Astrocyte of the cerebellum (primary cell): ENCODE data around the gene SQOR.

Experiments
- DNase-seq: peaks from one replicate; pipeline ENCODE4 v3.0.0-alpha.2; 2011; ENCODE audit warnings: low read depth
- H3K4me3 ChIP-seq: 2 replicates; pipeline ENCODE4 v1.5.1; 2011; ENCODE audit warnings: mild to moderate bottlenecking, low read depth, low read length, moderate library complexity
- in situ Hi-C: cut with HindIII; loops from 2 replicates; pipeline ENCODE4 v1.10.0; 2017; ENCODE audit warnings: low sequenced_read_pairs
- TF ChIP-seq, protein P1 (sequence below): IDR thresholded peaks from 2 replicates; pipeline ENCODE4 v1.5.1; 2012; ENCODE audit warnings: low read length, low read depth, moderate library complexity, mild to moderate bottlenecking; ENCODE audit errors: missing control alignments

The SQOR gene

DNA sequence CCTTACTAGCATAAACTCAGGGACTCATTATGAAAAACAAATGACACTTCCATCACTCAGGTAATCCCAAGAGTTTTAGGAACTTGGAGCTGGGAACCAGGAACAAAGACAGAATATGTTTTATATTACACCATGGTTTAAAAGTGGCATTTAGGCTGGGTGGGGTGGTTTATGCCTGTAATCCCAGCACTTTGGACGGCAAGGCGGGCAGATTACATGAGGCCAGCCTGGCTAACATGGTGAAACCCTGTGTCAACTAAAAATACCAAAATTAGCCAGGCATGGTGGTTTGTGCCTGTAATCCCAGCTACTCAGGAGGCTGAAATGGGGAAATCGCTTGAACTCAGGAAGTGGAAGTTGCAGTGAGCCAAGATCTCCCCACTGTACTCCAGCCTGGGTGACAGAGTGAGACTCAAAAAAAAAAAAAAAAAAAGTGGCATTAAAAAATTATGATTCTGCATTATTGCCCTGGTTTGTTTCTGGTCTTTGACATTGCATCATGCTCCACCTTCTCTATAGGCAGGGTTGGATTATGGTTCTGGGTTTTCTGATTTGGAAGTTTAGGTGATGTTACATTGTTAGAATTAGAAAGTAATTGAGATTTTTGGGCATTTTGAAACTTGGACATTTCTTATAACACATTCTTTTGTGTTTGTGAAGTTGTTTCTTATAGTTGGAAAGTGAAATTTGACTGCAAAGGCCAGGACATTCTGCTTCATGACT lies 19.0 kb downstream of the SQOR start:
- TF ChIP-seq, protein P1, sequence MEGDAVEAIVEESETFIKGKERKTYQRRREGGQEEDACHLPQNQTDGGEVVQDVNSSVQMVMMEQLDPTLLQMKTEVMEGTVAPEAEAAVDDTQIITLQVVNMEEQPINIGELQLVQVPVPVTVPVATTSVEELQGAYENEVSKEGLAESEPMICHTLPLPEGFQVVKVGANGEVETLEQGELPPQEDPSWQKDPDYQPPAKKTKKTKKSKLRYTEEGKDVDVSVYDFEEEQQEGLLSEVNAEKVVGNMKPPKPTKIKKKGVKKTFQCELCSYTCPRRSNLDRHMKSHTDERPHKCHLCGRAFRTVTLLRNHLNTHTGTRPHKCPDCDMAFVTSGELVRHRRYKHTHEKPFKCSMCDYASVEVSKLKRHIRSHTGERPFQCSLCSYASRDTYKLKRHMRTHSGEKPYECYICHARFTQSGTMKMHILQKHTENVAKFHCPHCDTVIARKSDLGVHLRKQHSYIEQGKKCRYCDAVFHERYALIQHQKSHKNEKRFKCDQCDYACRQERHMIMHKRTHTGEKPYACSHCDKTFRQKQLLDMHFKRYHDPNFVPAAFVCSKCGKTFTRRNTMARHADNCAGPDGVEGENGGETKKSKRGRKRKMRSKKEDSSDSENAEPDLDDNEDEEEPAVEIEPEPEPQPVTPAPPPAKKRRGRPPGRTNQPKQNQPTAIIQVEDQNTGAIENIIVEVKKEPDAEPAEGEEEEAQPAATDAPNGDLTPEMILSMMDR: no peak
- DNase-seq: no peak
- in situ Hi-C loops: no loop called here
- no peak overlapping the region for H3K4me3 ChIP-seq

DNA sequence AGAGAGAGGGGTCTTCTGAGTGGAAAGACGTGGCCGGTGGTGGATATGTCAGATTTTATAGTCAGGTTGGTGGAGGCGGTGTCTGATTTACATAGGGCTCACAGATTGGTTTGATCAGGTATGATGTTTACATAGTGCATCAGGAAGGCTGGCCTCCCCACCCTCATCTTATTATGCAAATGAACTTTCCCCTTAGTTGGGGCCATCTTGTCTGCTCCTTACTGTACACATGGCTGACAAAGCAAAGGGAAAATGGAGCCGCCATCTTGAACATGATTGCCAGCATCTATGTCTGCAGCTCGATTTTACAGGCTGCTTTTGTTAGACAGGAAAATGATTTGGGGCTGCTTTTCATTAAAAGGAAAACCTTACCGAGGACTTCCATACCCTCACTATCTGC lies 19.9 kb downstream of the SQOR start:
- no peak for DNase-seq
- H3K4me3 ChIP-seq: no peak overlapping the region
- in situ Hi-C loops: no loop called here
- TF ChIP-seq, protein P1: no peak

DNA sequence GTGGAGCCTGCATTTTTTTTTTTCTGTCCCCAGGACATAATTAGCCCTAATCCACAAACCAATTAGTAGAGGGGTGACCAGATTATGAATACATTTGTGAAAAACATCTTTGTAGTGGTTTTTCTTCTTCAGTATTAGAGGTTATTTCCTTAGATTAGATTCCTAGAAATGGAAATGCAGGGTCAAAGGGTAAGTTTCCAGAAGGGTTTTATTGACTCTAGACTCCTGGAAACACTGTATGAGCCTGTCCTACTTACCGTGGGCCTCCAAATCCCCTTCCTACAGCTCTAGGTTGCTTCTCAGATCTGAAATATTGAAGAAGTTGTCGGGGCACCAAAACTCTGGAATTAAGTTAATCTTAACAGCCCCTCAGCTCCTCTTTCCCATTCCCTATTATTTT lies 22.4 kb downstream of the SQOR start:
- TF ChIP-seq, protein P1: no peak
- in situ Hi-C loops: no loop called here
- DNase-seq: no peak
- no peak overlapping the region for H3K4me3 ChIP-seq

DNA sequence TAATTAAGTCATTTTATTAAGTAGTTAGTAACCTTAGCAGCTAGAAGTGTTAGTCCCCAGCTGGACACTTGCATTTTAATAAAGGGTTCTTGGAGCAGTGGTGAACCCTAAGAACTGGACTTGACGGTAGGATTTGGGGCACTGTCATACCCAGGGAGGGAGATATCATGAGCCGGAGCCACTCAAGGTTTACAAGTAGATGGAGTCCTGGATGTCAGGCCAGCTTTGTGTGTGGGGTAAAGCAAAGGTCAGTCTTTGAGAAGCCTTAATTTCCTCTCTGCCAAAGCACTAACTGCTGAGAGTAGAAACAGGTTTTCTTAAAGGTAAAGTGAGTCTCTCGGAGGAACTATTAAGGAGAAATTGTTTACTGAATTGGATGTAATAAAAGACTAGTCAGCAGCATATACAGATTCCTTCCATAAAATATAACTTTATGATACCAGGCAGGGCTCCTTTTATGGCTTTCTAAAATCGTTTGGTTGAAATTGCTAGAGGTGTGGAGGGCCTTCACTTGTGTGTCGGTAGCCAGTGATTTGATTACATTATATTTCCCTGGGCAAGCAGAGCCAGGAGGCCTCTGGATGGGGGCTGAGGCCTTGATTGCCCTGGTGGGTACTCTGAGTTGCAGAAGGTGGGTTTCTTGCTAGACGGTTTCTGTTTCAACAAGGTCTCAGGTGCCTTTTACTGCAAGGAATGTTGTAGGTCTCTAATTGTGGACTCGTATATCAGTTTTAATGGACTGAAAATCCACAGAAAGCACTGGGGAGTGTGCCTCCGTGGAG lies 23.1 kb downstream of the SQOR start:
- DNase-seq: no peak
- H3K4me3 ChIP-seq: no peak overlapping the region
- in situ Hi-C loops: no loop called here
- TF ChIP-seq, protein P1: no peak

DNA sequence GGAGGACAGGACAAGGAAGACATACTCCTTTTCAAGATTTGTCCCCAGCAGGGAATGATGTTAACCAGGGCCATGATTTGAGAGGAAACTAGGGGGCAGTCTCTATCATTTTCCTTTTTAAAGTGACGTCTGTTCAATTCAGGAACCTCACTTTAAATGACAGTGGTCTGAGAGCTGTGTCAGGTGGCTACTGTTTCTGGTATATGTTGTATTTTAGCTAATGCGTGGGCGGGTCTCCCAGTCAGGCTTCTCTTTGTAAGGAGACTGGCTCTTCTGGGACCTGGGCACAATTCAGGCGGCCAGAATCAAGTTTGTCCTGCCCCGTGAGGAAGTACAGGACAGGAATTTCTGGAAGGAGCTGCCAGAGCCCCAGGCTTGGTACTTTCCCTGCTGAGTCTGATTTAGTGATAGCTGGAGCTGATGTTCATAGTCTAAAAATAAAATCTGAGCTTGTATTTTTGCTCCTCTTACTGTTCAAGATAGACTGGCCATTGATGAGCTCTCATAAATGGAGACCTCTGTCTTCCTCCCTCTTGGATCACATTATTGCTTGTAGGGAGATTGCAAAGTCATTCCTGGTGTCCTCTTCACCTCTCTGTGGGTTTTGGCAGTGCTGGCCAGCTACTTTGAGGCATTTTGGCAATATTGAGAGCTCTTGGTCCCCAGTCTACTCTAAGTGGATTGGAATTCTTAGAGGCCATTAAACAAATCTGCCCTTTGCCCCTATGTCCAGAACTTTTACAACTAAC lies 25.6 kb downstream of the SQOR start:
- TF ChIP-seq, protein P1: no peak
- H3K4me3 ChIP-seq: no peak overlapping the region
- in situ Hi-C loops: no loop called here
- DNase-seq: no peak

DNA sequence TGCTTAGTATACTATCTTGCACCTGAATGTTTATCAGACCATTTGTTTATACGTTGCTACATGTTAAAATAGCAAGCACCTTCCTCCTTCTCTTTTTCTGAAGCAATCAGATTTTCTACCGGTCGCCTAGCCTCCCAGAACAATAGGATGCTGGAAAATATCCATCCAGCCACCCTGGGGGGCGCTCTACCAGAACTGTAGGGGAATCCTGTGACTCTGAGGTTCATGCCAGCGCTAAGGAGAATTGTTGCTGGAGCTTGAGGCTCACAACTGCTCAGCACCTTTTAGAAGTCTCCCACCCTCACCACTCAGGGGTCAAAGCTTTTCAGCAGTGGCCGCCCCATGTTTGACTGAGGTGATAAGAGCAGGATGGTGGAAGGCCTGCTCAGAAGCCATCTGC lies 27.5 kb downstream of the SQOR start:
- in situ Hi-C loops: no loop called here
- no peak for DNase-seq
- no peak overlapping the region for H3K4me3 ChIP-seq
- TF ChIP-seq, protein P1: no peak
